ENCODE results near the gene CTNNBIP1.

GRCh38 chr1:9901148-9902059 lies 8.7 kb downstream of the CTNNBIP1 start:
- TF ChIP-seq CTCF (IDR thresholded peaks at IDR 0.05) (no peak), POLR2AphosphoS5 (IDR thresholded peaks at IDR 0.05; ENCODE audit: insufficient read depth in 1 of 2, low read depth in 1 of 2) (no peak), POLR2A (IDR thresholded peaks at IDR 0.05) (no peak)
